NCI-H446 (cell line): ENCODE data around the gene BMP8A.
"Not testable (repeated sequence)": the region's sequence is repeated elsewhere in the genome, so short reads cannot be mapped to it uniquely, and the experiment has no call there.

Source experiments
- DNase-seq, 2 experiments: peaks; one replicate each; lab custom pipeline; 2025; lab: John Stamatoyannopoulos, UW

Gene BMP8A

GRCh38 chr1:39491146-39491921 is at the start of gene BMP8A:
Gene BMP8A, plus strand, starts transcription at chr1:39491636. Its CDS starts 356 bp downstream, at chr1:39491992.
- peak in 1 of 2 experiments; percentile 70 for DNase-seq

GRCh38 chr1:39441797-39442196 is 49.6 kb upstream of the BMP8A start:
- DNase-seq = no peak

GRCh38 chr1:39445573-39445972 is 45.9 kb upstream of the BMP8A start:
- DNase-seq = no peak

DNA sequence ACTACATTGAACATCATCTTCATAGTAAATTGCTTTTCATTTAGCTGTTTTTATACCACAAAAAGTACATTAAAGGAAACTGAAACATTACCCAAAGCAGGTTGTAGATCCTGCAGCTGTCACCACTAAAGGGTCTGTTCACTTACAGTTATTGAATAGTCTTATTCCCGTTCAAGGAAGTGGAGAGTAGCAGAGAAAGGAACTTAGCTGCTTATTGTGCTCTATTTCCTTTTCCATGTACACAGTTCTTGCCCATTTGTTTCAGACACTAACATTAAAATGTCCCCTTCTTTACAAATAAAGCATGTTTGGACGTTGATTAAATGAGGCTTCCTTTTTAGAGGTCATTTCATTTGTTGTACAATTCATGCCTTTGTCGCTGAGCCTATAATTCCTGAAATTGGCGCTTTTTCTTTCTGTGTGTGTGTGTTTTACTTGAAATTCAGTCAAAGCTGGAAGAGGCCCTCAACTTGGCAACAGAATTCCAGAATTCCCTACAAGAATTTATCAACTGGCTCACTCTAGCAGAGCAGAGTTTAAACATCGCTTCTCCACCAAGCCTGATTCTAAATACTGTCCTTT is 44.4 kb upstream of the BMP8A start:
- DNase-seq = no peak

DNA sequence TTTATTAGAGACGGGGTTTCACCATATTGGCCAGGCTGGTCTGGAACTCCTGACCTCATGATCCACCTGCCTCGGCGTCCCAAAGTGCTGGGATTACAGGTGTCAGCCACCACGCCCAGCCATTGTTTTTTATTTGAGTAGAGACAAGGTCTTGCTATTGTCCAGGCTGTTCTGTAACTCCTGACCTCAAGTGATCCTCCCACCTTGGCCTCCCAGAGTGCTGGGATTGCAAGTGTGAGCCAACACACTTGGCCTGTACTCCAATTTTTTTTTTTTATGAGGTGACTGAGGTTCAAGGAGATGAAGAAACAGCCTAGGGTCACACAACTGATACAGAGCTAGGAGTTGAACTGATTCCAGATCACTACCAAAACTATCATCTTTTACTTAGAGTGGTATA is 41.4 kb upstream of the BMP8A start:
- DNase-seq = not testable (repeated sequence)

GRCh38 chr1:39450956-39451606 is 40.4 kb upstream of the BMP8A start:
- no peak for DNase-seq

GRCh38 chr1:39452081-39452480 is 39.4 kb upstream of the BMP8A start:
- DNase-seq = no peak

GRCh38 chr1:39452540-39452939 is 38.9 kb upstream of the BMP8A start:
- DNase-seq = no peak

DNA sequence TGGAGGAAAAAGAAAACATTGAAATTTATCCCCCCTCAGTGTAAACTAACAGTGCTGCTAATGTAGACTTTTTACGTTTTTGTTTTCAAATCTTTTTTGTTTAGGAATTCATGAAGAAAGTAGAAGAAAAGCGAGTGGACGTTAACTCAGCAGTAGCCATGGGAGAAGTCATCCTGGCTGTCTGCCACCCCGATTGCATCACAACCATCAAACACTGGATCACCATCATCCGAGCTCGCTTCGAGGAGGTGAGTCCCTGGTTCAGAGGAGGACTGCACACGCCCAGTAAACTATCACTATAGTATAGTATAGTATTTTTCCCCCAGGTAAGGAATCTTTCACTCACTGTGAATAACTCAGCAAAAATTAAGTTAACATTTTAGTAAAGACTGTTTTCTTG is 37.8 kb upstream of the BMP8A start:
- no peak for DNase-seq

- DNase-seq = no peak
Observed at GRCh38 chr1:39458991-39459390, 32.4 kb upstream of the BMP8A start.

DNA sequence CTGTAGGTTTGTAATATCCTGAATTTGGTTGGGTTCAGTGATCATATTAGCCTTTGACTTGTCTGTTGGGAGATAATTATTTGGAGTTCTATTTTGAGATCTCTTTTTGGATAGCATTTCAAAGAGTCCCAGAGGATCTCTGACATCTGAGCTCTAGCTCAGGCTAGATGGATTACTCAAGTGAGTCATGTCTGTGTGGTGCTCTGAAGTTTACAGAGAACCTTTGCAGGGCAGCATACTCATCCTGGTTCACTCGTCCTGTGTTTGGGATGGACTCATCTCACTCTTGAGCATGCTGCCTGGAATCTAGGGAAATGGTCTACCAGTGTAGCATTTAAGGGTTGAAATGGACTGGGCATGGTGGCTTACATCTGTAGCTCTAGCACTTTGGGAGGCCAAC is 29.4 kb upstream of the BMP8A start:
- no peak for DNase-seq

DNA sequence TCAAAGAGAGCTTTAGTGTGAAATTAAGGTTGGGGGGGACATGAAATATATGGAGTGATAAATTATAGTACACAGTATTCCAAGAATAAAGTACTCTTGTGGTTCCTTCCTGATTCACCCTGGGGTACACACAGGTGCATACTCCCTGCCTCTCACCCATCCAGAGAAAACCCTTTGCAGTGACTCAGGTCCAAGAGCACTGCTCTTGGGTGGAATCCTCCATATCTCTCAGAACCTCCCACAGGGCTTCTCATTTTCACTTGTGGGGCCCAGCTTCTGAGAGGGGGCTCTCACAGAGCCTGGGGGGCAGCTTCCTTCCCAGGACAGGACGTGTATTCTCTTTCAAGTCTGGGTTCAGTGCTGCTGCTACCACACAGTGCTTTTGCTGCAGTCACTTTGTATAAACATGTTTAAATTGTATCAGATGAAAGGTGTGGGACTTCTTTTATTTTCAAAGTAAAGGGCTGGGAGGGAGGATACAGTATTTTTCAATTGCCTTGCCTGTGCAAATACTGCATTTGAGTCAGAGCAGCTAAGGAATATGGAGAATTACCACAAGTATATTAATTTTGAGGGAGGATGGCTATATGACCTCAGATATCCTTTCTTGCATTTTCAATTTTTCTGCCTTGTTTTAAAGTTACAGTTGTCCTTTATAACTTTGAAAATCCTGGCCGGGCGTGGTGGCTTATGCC is 24.9 kb upstream of the BMP8A start:
- no peak for DNase-seq

DNA sequence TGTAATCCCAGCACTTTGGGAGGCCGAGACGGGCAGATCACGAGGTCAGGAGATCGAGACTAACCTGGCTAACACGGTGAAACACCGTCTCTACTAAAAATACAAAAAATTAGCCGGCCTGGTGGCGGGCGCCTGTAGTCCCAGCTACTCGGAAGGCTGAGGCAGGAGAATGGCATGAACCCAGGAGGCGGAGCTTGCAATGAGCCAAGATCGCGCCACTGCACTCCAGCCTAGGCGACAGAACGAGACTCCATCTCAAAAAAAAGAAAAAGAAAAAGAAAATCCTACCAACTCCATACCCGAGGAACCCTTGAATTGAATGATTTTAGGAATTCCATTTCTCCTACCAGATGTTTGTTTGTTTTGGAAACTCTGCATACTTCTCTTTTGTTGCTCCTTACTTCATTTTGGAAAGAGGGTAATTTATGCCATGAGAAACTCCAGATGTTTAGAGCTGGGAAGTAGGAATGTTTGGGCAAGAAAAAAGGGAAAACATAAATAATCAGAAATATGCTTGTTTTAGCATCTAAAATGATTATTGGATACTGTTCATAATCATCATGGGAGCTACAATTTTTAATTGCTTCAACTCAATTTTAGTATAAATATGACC is 24.2 kb upstream of the BMP8A start:
- DNase-seq = not testable (repeated sequence)

DNA sequence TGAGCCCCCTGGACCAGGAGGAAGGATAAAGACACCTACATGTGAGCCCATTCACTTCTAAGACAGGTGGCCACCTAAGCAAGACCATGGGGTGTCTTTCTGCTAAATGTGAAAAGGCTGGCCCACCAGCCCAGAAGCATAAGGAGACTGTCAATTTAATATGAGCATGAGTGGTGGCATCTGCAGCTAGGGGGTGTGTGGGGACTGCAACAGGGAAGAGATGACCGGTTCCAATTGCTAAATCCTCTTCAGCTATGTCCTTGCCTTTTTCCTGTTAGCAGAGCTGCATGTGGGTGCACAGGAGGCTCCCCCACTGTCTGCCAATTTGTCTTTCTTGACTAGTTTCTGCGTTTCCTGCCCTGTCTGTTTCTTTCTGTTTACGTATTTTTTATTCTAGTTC is 22.3 kb upstream of the BMP8A start:
- DNase-seq = no peak

GRCh38 chr1:39470040-39470439 is 21.4 kb upstream of the BMP8A start:
- no peak for DNase-seq

DNA sequence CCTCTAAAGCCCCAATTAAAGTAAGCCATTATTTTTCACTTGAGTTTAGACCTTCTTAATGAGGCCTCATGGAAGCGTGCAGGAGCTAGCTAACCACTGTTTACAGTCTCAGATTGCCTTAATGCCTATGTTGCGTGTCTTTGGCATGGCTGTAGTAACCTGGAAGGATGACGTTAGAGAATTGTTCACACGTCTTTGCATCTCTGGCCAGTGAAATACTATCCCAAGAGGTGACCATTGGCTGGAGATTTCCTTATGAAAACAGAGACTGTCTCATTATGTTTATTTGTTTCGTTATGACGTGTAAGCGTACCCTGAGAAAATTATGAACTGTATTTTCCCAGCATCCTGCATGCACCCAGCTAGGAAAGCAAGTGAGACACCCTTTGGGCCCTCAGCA is 18.6 kb upstream of the BMP8A start:
- no peak for DNase-seq

DNA sequence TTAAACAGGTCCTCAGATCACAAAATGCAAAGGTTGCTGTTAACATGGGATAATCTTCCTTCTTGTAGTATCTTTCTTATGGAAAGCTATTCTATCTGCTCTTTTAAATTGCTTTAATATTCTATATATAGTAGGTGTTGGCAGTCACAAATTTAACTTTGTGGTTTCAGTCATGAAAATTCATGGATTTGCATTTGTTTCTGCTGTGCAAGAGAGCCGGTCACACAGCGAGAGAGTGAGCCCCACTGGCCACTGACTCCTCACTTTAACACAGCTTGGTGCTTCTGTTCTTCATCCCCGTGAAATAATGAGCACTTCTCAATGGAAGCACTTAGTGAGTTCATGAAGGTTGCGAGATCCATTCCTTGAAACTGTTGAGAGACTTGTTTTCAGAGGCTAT is 18.1 kb upstream of the BMP8A start:
- no peak for DNase-seq

- DNase-seq = no peak
Observed at GRCh38 chr1:39474810-39475209, 16.6 kb upstream of the BMP8A start.

DNA sequence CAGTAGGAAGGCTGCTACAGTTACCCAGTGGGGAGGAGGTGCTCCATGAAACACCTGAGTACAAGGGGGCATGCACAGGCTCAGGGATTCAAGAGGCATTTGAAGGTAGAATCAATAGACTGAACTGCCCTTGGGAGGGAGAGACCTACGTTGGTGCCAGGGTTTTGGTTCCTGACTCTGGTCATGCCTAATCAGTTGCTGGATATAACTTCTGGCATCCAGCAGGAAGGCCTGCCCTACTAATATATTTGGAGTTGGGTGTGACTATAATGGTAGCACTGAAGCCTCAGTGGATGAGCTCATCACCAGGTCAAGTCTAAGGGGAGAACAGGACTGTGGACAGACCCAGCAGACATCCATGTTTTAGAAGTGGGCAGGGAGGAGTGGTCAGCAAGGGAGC is 15.9 kb upstream of the BMP8A start:
- DNase-seq = not testable (repeated sequence)

- DNase-seq = no peak
Observed at GRCh38 chr1:39478126-39478915, 13.1 kb upstream of the BMP8A start.

DNA sequence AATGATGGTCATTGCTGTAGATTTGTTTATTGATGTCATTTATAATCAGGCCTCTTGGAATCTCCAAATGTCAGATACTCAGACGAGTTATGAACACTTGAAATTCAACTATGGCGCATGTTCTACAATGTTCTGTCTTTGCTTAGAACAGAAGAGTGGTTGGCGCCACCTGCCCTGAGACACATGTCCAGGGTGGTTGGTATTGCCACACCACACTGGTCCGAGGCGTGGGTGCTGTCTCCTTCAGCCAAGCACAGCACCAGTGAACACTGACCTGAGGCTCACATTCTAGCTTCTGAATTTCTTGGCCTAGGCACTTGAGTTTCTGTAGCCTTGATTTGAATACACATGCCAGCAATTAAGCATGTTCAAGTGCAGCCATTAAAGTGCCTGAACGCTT is 10.1 kb upstream of the BMP8A start:
- DNase-seq = no peak
